ENCODE results near the gene GRAMD1B.

The GRAMD1B gene

DNA sequence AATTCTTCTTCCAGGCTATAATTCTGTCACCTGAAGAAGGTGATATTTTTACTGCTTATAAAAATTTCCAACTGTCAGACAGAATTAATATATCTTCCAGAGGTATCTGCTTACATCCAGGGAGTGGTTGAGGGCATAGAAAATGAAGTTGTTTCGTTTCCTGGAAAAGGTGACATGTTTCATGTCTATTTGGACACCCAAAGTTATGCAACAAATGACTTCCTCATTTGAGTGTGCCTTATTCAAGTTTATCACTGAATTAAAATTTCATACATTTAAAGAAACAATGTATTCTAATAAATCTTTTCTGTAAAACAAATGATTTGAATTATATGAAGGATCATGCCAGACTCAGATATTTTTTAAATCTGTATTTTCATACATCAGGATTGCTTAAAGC lies 8.5 kb upstream of the GRAMD1B start:
- H4K20me1 ChIP-seq (ENCODE audit: insufficient read depth, low read length) = no peaks in the 10 kb centered on the region
- H3K27ac ChIP-seq (ENCODE audit: low read length) = no peak overlapping the region
- H2AFZ ChIP-seq (ENCODE audit: low read depth, low read length) = no peak overlapping the region
- TF ChIP-seq EZH2 (IDR thresholded peaks at IDR 0.05; ENCODE audit: borderline replicate concordance, low read depth, low read length, severe bottlenecking) (no peak), CTCF (IDR thresholded peaks at IDR 0.05; ENCODE audit: borderline replicate concordance, extremely low read depth, low read length, poor library complexity, severe bottlenecking) (no peak)
- peaks cover 48% of the 10 kb centered on the region for H3K27me3 ChIP-seq (ENCODE audit: insufficient read depth, low read length, poor library complexity)
- no peak for ATAC-seq (ENCODE audit: insufficient read depth, low read depth)
- no peaks in the 10 kb centered on the region for H3K36me3 ChIP-seq (ENCODE audit: insufficient read depth, low read length)
- H3K9ac ChIP-seq (ENCODE audit: low read depth, low read length) = no peak overlapping the region
- no peaks in the 10 kb centered on the region for H3K4me1 ChIP-seq (ENCODE audit: insufficient read depth, low read length)
- no peak overlapping the region for H3K4me3 ChIP-seq (ENCODE audit: low read depth in 1 of 2, low read length in 2 of 2)
- no peaks in the 10 kb centered on the region for H3K79me2 ChIP-seq (ENCODE audit: insufficient read depth, low read length)
- H3K4me2 ChIP-seq (ENCODE audit: insufficient read depth, low read length) = no peak overlapping the region
- no peak for DNase-seq
- H3K9me3 ChIP-seq (ENCODE audit: insufficient read depth, low read length, severe bottlenecking) = no peaks in the 10 kb centered on the region

DNA sequence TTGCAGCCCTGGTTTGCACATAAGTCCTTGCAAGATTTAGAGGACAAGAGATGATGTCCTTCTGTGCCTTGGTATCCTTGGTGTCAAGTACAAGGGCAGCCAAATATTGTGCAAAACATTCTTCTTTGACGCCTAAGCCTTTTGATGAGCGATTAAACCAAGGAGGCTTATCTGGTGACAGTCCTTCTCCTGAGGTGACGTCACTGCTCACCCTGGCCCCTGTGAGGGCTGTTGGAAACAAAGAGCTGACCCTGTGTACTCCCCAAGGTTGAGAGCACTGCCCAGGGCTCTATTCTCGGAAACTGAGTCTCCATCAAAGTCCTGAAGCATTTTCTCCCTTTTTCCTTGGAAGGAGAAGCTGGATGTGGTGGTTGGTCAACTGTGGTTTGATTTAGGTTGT lies 4.7 kb upstream of the GRAMD1B start:
- Histone ChIP-seq H3K9me3 (ENCODE audit: insufficient read depth, low read length, severe bottlenecking) (no peaks in the 10 kb centered on the region), H4K20me1 (ENCODE audit: insufficient read depth, low read length) (peaks cover 4% of the 10 kb centered on the region; the same call in 1 of the 2 replicates), H3K4me1 (ENCODE audit: insufficient read depth, low read length) (peaks cover 9% of the 10 kb centered on the region), H3K27ac (ENCODE audit: low read length) (no peak overlapping the region), H3K36me3 (ENCODE audit: insufficient read depth, low read length) (no peaks in the 10 kb centered on the region), H3K79me2 (ENCODE audit: insufficient read depth, low read length) (no peaks in the 10 kb centered on the region), H2AFZ (ENCODE audit: low read depth, low read length) (no peak overlapping the region), H3K4me2 (ENCODE audit: insufficient read depth, low read length) (no peak overlapping the region), H3K9ac (ENCODE audit: low read depth, low read length) (no peak overlapping the region), H3K27me3 (ENCODE audit: insufficient read depth, low read length, poor library complexity) (peaks cover 35% of the 10 kb centered on the region), H3K4me3 (ENCODE audit: low read depth in 1 of 2, low read length in 2 of 2) (no peak overlapping the region)
- no peak for TF ChIP-seq CTCF (IDR thresholded peaks at IDR 0.05; ENCODE audit: borderline replicate concordance, extremely low read depth, low read length, poor library complexity, severe bottlenecking)
- TF ChIP-seq EZH2 (IDR thresholded peaks at IDR 0.05; ENCODE audit: borderline replicate concordance, low read depth, low read length, severe bottlenecking) = no peak
- DNase-seq (no peak), ATAC-seq (ENCODE audit: insufficient read depth, low read depth) (no peak)

DNA sequence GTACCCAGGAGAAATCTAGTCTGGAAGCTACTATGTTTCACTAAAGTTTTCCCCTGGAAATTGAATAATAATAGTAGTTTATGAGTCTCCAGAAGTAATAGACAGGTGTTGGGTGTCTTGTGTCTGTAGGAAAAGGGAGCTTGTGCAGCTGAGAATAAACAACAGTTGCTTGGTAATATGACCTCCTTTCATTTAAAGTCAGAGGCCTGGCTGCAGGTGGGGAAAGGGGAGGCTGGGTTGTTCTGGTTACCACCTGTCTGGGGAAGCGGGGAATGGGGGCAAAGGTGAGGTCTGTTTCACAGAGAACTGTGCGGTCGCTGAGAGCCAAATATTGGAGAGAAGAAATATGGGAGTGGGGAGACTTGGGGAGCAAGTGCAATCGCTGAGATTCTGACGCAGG lies 3.3 kb upstream of the GRAMD1B start:
- no peak overlapping the region for H3K4me2 ChIP-seq (ENCODE audit: insufficient read depth, low read length)
- no peaks in the 10 kb centered on the region for H3K36me3 ChIP-seq (ENCODE audit: insufficient read depth, low read length)
- peaks cover 4% of the 10 kb centered on the region; the same call in 1 of the 2 replicates for H4K20me1 ChIP-seq (ENCODE audit: insufficient read depth, low read length)
- H3K9ac ChIP-seq (ENCODE audit: low read depth, low read length) = no peak overlapping the region
- no peak overlapping the region for H3K4me3 ChIP-seq (ENCODE audit: low read depth in 1 of 2, low read length in 2 of 2)
- no peaks in the 10 kb centered on the region for H3K9me3 ChIP-seq (ENCODE audit: insufficient read depth, low read length, severe bottlenecking)
- peaks cover 10% of the 10 kb centered on the region for H3K79me2 ChIP-seq (ENCODE audit: insufficient read depth, low read length)
- TF ChIP-seq EZH2 (IDR thresholded peaks at IDR 0.05; ENCODE audit: borderline replicate concordance, low read depth, low read length, severe bottlenecking) (no peak), CTCF (IDR thresholded peaks at IDR 0.05; ENCODE audit: borderline replicate concordance, extremely low read depth, low read length, poor library complexity, severe bottlenecking) (no peak)
- no peak overlapping the region for H3K27ac ChIP-seq (ENCODE audit: low read length)
- H3K27me3 ChIP-seq (ENCODE audit: insufficient read depth, low read length, poor library complexity) = peaks cover 28% of the 10 kb centered on the region
- DNase-seq (no peak), ATAC-seq (ENCODE audit: insufficient read depth, low read depth) (no peak)
- peaks cover 21% of the 10 kb centered on the region for H3K4me1 ChIP-seq (ENCODE audit: insufficient read depth, low read length)
- no peak overlapping the region for H2AFZ ChIP-seq (ENCODE audit: low read depth, low read length)

DNA sequence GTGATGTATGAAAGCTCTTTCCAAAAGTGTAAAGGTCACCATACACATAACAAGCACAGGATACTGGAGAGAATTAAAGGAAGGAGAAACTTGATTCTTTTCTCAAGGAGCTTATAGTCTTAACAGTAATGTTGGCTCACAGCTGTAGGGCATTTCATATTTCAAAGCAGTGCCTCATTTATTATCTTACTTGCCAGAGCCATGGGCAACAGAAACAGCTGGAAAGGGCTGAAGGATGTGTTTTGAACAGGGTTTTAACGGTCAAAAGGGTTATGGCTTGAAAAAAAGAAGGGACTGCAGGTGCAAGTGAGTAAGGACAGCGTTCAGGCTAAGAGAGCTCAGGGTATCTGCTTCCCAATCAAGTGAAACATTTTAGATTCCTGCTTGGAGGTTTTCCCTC lies 2.7 kb upstream of the GRAMD1B start:
- TF ChIP-seq EZH2 (IDR thresholded peaks at IDR 0.05; ENCODE audit: borderline replicate concordance, low read depth, low read length, severe bottlenecking) (no peak), CTCF (IDR thresholded peaks at IDR 0.05; ENCODE audit: borderline replicate concordance, extremely low read depth, low read length, poor library complexity, severe bottlenecking) (no peak)
- H3K4me3 ChIP-seq (ENCODE audit: low read depth in 1 of 2, low read length in 2 of 2) = no peak overlapping the region
- peaks cover 15% of the 10 kb centered on the region for H3K79me2 ChIP-seq (ENCODE audit: insufficient read depth, low read length)
- no peak for DNase-seq
- H2AFZ ChIP-seq (ENCODE audit: low read depth, low read length) = no peak overlapping the region
- peaks cover 27% of the 10 kb centered on the region for H3K4me1 ChIP-seq (ENCODE audit: insufficient read depth, low read length)
- no peak overlapping the region for H3K27ac ChIP-seq (ENCODE audit: low read length)
- no peak for ATAC-seq (ENCODE audit: insufficient read depth, low read depth)
- H3K27me3 ChIP-seq (ENCODE audit: insufficient read depth, low read length, poor library complexity) = peaks cover 28% of the 10 kb centered on the region
- no peak overlapping the region for H3K9ac ChIP-seq (ENCODE audit: low read depth, low read length)
- no peaks in the 10 kb centered on the region for H3K9me3 ChIP-seq (ENCODE audit: insufficient read depth, low read length, severe bottlenecking)
- no peak overlapping the region for H3K4me2 ChIP-seq (ENCODE audit: insufficient read depth, low read length)
- no peaks in the 10 kb centered on the region for H3K36me3 ChIP-seq (ENCODE audit: insufficient read depth, low read length)
- H4K20me1 ChIP-seq (ENCODE audit: insufficient read depth, low read length) = peaks cover 4% of the 10 kb centered on the region; the same call in 1 of the 2 replicates
